ENCODE results near the gene COLGALT1.
A peak's percentile ranks its signal among the peaks of the same experiment; 100 is the strongest.

COLGALT1 gene

GRCh38 chr19:17602217-17602616 lies 46.8 kb downstream of the COLGALT1 start:
- DNase-seq = no peak

- no peak for DNase-seq
Observed at GRCh38 chr19:17602872-17603510, 47.5 kb downstream of the COLGALT1 start.

DNA sequence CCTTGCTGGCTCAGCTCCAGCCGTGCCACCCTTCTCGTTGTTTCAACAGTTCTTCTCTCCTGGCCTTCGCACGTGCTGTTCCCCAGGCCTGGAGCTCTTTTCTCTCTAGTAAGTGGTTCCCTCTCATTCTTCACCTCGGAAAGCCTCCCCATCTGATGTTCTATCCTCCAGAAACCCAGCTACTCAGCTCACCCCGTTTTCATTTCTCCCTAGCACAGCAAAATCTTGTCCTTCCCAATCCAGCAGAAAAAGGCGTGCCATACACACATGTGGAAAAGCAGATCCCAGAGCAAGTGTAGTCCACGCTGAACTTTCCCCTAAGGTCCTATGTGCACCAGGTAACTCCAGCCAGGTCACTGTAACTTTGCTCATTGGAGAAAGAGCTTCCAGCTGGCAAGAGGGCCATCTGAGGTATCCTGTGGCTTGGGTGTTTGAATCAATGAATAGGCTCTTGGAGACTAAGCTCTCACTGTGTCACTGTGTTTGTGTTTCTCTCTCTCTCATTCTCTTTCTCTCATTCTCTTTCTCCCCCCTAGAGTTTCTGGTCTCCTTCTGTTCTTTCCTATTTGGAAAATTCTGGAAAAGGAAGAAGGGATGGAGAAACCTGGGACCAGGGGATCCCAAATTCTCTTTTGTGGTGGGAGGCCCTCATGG lies 49.0 kb downstream of the COLGALT1 start:
- no peak for DNase-seq

GRCh38 chr19:17605117-17605516 lies 49.7 kb downstream of the COLGALT1 start:
- no peak for DNase-seq

DNA sequence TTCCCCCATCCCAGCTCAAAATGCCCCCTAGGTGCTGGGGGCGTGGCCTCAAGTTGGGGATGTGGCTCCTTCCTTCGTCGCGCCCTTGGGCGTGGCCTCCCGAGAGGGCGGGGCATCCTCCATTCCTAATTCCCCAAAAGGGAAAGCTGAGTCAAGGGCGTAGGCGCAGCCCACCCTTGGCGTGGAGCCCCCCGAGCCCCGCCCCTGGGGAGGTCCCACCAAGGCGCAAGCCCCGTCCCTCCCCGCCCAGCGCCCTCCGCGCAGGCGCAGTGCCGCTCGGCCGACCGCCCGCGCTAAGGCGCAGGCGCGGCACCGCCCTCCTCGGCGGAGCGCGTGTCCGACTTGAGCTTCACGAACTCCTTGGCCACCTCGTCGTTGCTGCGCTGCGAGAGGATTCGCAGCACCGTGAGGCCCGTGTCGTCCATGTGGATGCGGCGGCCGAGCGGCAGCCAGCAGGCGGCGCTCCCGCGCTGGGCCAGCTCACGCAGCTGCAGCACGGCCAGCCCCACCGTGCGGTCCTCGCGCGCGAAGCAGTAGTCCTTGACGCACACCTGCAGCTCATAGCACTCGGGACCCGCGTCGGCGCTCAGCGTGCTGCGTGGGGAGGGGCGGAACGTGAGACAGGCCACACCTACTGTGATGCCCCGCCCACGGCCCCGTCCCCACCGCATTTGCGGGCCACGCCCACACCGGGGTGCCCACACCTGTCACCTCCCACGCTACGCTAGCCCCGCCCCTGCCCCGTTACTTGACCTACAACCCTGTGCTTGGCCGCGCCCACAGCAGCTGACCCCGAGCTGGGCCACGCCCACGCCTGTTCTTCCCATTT lies 50.5 kb downstream of the COLGALT1 start:
- DNase-seq = peak; percentile 79

- DNase-seq = no peak
Observed at GRCh38 chr19:17606590-17607185, 51.2 kb downstream of the COLGALT1 start.

GRCh38 chr19:17607936-17608335 lies 52.5 kb downstream of the COLGALT1 start:
- no peak for DNase-seq

DNA sequence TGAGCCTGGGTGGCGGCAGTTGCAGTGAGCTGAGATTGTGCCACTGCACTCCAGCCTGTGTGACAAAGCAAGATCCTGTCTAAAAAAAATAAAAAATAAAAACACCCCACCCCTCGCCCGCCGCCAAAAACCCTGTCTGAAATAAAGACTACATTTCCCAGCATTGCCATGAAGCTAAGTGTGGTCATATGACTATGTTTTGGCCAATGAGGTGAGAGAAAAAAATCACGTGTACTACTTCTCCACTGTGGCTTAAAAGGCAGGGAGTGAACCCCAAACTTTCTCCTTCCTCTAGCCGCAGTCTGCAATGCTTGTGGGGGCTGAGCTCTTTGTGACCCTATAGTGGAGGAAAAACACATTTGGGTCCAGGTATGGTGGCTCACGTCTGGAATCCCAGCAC lies 54.9 kb downstream of the COLGALT1 start:
- no peak for DNase-seq

GRCh38 chr19:17611462-17612244 lies 56.2 kb downstream of the COLGALT1 start:
- DNase-seq = no peak

DNA sequence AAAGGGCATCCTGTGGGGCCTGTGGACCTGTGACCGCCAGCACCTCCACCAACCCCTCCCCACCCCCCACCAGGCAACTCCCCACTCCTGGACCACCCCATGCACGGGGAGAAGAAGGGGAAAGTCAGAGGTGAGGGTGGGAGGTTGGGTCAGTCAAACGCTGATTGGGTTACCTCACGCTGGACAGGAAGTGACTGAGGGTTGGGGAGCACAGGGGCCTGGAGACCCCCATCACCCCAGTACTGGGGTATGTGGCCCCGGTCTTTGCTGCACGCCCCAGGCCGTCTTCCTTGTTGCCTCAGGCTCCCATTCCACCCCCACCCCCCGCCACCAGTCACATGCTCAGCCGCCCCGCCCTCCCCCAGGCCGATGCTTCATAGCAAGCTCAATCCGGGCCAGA lies 59.0 kb downstream of the COLGALT1 start:
- no peak for DNase-seq

DNA sequence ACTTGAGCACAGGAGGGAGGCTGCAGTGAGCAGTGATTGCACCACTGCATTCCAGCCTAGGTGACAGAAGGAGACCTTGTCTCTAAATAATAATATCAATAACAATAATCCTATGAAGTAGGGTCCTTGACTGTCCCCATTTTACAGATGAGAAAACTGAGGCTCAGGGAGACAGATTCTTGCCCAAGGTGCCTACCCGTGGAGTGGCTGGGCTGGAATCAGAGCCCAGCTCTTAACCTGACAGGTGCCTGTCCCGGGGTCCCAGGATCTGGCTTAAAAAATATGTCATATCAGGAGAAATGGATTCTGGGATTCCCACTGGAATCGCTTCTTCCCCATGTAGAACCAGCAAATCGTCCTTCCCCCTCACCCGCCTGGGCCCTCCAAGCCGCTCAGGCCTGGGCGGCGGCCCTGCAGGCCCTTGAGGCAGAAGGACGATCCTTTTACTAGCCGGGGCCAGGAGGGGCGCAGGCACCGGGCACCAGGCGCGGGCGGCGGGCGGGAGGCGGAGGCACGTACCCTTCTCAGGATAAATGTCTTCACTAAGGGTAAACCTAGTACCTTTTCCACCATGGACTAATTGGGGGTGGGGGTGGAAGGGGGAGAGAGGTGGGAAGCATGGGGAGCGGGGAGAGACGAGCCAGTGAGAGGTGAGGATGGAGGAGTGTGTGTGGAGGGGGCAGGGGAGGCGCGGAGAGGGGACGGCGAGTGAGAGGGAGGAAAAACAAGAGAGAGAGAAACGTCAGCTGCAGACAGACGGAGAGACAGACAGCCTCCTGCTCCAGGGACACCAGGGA lies 60.6 kb downstream of the COLGALT1 start:
- no peak for DNase-seq

DNA sequence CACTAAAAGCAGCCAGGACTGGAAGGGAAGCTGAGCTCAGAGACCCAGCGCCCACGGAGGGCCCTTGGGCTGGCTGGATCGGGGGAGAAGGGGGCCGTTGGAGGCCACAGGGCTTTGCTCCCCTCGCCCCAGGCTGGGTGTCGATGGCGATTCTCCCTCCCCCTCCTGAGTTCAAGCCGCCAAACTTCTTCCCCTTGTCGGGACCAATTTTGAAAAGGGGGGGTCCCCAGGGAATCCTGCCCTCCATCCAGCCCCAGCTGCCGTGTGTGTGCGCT lies 61.2 kb downstream of the COLGALT1 start:
- no peak for DNase-seq

DNA sequence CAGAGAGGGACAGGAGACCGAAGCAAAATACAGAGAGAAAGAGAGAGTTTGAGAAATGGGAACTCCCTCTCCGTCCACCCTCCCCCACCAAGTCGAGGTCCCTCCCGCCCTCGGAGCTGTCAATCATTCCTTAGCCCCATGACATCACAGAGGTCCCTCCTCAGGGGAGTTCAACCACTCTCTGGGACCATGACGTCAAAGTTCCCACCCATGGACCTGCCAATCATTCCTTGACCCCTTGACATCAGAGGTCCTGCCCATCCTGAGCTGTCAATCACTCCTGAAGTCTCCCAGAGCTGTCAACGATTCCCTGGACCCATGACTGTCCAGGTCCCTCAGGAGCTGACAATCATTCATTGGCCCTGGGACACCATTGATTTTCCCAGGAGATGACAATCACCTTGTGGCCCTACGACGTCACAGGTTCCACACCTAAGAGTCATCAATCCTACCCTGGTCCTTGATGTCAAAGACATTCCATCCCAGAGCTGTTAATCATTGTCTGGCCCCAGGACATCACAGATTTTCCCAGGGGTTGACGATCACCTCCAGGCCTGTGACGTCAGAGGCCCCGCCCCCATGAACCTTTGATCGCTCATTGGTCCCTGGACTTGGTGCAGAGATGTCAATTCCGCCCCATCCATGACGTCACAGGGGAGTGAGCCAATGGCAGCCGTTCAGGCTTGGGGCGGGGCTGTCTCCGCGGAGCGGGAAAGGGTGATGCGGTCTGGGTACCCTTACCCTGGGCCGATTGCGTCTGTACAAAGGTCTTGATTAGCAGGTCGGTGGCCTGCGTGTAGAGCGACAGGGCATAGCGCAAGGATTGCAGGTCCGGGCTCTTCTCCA lies 61.7 kb downstream of the COLGALT1 start:
- DNase-seq = no peak

DNA sequence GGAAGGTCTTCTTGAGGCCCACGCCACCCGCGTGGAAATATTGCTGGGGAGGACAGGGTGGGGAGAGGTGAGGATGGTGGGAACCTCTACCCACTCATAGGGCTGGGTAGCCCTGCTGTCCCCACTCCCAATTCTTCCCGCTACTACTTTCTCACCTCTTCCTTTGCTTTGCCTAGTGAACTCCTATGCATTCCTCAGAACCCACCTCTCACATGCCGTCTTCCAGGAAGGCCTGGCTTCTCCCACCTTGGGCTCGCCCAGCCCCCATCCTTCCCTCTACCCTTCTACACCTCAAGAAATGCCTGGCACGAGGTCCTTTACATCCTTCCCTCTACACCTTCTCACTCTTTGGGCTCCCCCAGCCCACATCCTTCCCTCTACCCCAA lies 62.4 kb downstream of the COLGALT1 start:
- DNase-seq = no peak

- no peak for DNase-seq
Observed at GRCh38 chr19:17618281-17618903, 62.9 kb downstream of the COLGALT1 start.

DNA sequence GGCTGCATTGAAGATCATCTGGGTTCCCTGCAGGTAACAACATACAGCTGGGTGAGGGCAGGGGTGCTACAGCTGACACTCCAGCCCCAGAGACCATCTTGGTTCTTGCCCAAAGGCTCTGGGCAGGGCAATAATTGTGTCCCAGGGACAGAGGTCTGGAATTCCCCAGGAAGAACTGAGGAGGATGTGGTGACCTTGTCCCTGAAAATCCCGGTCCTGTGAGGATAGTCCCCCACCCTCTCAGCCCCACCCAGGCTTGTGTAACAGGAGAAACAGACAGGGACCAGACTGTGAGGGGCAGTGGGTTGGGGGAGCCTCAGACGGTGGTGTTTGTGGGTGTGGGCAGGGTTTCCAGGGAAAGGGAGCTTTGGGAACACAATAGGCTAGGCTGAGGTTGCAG lies 63.5 kb downstream of the COLGALT1 start:
- no peak for DNase-seq

GRCh38 chr19:17620696-17621095 lies 65.2 kb downstream of the COLGALT1 start:
- no peak for DNase-seq

DNA sequence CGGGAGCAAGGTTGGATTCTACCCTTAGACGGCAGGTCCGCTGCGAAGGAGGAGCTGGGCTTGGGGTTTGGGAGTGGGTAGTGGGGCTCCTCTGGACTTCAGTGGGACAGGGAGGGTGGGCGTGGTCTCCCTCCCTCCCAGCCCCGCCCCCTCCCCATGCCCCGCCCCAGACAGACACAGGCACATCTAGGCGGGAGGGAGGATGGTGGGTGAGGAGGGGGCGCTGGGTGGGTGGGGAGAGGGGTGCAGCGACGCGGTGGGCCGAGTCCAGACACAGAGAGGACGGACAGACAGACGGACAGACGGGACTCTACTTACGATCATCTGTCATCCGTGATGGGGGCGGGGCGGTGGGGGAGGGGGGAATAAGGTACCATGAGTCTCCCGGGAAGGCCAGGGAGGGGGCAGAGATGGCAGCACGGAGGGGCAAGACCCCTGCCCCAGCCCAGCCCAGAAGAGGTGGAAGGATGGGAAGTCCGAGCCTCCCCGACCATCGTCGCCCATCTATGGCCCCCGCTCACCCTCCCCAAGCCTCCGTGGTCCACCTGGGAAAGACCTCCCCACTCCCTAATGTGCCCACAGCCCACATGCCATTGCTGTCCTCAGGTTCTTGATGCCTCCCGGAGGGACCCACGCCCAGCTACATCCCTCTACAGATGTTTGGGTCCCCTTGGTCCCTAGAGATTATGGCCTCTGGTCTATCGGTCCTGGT lies 67.9 kb downstream of the COLGALT1 start:
- DNase-seq = no peak

GRCh38 chr19:17624314-17624991 lies 69.0 kb downstream of the COLGALT1 start:
- no peak for DNase-seq

GRCh38 chr19:17625043-17625442 lies 69.6 kb downstream of the COLGALT1 start:
- no peak for DNase-seq

All from fibroblast of upper back skin (primary cell).